ENCODE results near the gene RBM19.
"Not testable (repeated sequence)": the region's sequence is repeated elsewhere in the genome, so short reads cannot be mapped to it uniquely, and the experiment has no call there.

The RBM19 gene

DNA sequence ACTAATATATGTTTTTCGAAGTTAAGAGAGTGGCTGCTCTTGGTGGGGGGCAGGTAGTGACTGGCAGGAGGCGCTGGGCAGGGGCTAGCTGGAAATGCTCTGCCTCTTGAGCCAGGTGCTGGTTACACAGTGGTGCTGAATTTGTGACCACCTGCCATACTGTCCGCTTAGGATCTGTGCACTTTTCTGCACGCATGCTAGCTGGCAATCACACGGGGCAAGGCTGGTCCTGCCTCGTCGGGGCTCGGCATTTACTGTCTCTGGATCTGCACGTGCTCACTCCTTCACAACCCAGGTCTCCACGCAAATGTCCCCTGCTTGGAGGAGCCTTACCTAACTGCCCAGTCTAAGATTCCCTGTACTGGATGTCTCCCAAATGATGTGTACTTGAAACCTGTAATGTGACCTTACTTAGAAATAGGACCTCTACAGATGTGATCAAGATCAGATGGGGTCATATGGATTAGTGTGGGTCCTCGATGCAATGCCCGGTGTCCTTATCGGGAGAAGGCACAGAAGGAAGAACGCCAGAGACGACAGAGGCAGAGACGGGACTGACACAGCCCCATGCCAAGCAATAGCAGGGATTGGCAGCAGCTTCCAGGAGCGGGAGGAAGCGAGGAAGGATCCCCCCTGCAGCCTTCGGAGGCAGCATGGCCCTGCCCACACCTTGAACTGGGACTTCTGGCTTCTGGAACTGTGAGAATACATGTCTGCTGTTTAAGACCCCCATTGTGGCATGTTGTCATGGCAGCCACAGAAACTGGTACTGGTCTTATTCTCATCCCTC is 59.5 kb downstream of the RBM19 start:
- H3K4me3 ChIP-seq (ENCODE audit: low read depth in 1 of 2, low read length in 2 of 2), result no peak overlapping the region
- no peak overlapping the region for H3K27ac ChIP-seq (ENCODE audit: low read depth, low read length)
- H3K9ac ChIP-seq (ENCODE audit: low read length), result no peak overlapping the region
- no peaks in the 10 kb centered on the region for H3K27me3 ChIP-seq (ENCODE audit: control insufficient read depth in 1 of 2, insufficient read depth in 2 of 2, low read length in 2 of 2)
- no peaks in the 10 kb centered on the region for H3K4me1 ChIP-seq (ENCODE audit: insufficient read depth, low read length)
- H3K9me3 ChIP-seq (ENCODE audit: low read length), result no peaks in the 10 kb centered on the region
- peaks cover 14% of the 10 kb centered on the region for H3K36me3 ChIP-seq (ENCODE audit: insufficient read depth, low read length)

DNA sequence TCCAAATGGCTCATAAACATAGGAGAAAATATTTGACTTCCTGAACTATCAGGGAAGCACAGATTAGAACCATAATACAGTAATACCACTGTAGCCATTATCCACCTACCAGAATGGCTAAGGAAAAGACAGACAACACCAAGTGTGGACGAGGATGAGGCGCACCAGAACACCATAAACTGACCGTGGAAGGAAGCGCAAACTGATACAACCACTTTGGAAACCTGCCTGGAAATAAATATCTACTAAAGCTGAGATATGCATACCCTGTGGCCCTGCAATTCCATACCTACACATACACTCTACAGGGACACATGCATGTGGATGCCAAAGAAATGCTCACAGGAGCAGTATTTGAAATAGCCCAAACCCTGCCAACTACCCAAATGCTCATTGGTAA is 60.3 kb downstream of the RBM19 start:
- no peaks in the 10 kb centered on the region for H3K4me1 ChIP-seq (ENCODE audit: insufficient read depth, low read length)

GRCh38 chr12:113903381-113903863 is 62.7 kb downstream of the RBM19 start:
- peaks cover 11% of the 10 kb centered on the region for H3K36me3 ChIP-seq (ENCODE audit: insufficient read depth, low read length)
- H3K9me3 ChIP-seq (ENCODE audit: low read length), result no peaks in the 10 kb centered on the region
- H3K4me1 ChIP-seq (ENCODE audit: insufficient read depth, low read length), result no peaks in the 10 kb centered on the region
- H3K27ac ChIP-seq (ENCODE audit: low read depth, low read length), result no peak overlapping the region
- H3K4me3 ChIP-seq (ENCODE audit: low read depth in 1 of 2, low read length in 2 of 2), result no peak overlapping the region
- no peaks in the 10 kb centered on the region for H3K27me3 ChIP-seq (ENCODE audit: control insufficient read depth in 1 of 2, insufficient read depth in 2 of 2, low read length in 2 of 2)
- H3K9ac ChIP-seq (ENCODE audit: low read length), result no peak overlapping the region

More for the DNA sequence above, 60.3 kb downstream of the RBM19 start:
- Histone ChIP-seq H3K9me3 (ENCODE audit: low read length) (no peaks in the 10 kb centered on the region), H3K4me3 (ENCODE audit: low read depth in 1 of 2, low read length in 2 of 2) (no peak overlapping the region), H3K27me3 (ENCODE audit: control insufficient read depth in 1 of 2, insufficient read depth in 2 of 2, low read length in 2 of 2) (no peaks in the 10 kb centered on the region), H3K9ac (ENCODE audit: low read length) (no peak overlapping the region), H3K27ac (ENCODE audit: low read depth, low read length) (no peak overlapping the region), H3K36me3 (ENCODE audit: insufficient read depth, low read length) (peaks cover 12% of the 10 kb centered on the region)

DNA sequence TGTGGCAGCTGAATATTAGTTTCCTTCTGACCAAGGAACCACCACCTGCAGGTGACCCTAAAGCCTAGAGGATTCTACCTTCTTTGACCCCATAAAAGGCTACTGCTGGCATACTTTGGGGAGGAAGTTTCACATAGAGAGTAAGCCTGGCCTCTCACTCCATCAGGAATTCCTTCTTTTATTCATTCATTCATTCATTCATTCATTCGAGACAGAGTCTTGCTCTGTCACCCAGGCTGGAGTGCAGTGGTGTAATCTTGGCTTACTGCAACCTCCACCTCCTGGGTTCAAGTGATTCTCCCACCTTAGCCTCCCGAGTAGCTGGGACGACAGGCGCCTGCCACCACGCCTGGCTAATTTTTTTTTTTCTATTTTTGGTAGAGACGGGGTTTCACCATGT is 64.8 kb downstream of the RBM19 start:
- not testable (repeated sequence) for H3K36me3 ChIP-seq (ENCODE audit: insufficient read depth, low read length); H3K4me3 ChIP-seq (ENCODE audit: low read depth in 1 of 2, low read length in 2 of 2); H3K9ac ChIP-seq (ENCODE audit: low read length); H3K27ac ChIP-seq (ENCODE audit: low read depth, low read length); H3K9me3 ChIP-seq (ENCODE audit: low read length); H3K27me3 ChIP-seq (ENCODE audit: control insufficient read depth in 1 of 2, insufficient read depth in 2 of 2, low read length in 2 of 2); H3K4me1 ChIP-seq (ENCODE audit: insufficient read depth, low read length)

- no peak overlapping the region for H3K9ac ChIP-seq (ENCODE audit: low read length)
- H3K27me3 ChIP-seq (ENCODE audit: control insufficient read depth in 1 of 2, insufficient read depth in 2 of 2, low read length in 2 of 2), result no peaks in the 10 kb centered on the region
- no peak overlapping the region for H3K27ac ChIP-seq (ENCODE audit: low read depth, low read length)
- H3K4me1 ChIP-seq (ENCODE audit: insufficient read depth, low read length), result no peaks in the 10 kb centered on the region
- H3K36me3 ChIP-seq (ENCODE audit: insufficient read depth, low read length), result no peaks in the 10 kb centered on the region
- no peak overlapping the region for H3K4me3 ChIP-seq (ENCODE audit: low read depth in 1 of 2, low read length in 2 of 2)
- no peaks in the 10 kb centered on the region for H3K9me3 ChIP-seq (ENCODE audit: low read length)
Measured at GRCh38 chr12:113900716-113901115, 65.4 kb downstream of the RBM19 start.

GRCh38 chr12:113899561-113900471 is 66.3 kb downstream of the RBM19 start:
- Histone ChIP-seq H3K4me1 (ENCODE audit: insufficient read depth, low read length) (no peaks in the 10 kb centered on the region), H3K4me3 (ENCODE audit: low read depth in 1 of 2, low read length in 2 of 2) (no peak overlapping the region), H3K27me3 (ENCODE audit: control insufficient read depth in 1 of 2, insufficient read depth in 2 of 2, low read length in 2 of 2) (no peaks in the 10 kb centered on the region), H3K9ac (ENCODE audit: low read length) (no peak overlapping the region), H3K27ac (ENCODE audit: low read depth, low read length) (no peak overlapping the region), H3K36me3 (ENCODE audit: insufficient read depth, low read length) (no peaks in the 10 kb centered on the region), H3K9me3 (ENCODE audit: low read length) (no peaks in the 10 kb centered on the region)

DNA sequence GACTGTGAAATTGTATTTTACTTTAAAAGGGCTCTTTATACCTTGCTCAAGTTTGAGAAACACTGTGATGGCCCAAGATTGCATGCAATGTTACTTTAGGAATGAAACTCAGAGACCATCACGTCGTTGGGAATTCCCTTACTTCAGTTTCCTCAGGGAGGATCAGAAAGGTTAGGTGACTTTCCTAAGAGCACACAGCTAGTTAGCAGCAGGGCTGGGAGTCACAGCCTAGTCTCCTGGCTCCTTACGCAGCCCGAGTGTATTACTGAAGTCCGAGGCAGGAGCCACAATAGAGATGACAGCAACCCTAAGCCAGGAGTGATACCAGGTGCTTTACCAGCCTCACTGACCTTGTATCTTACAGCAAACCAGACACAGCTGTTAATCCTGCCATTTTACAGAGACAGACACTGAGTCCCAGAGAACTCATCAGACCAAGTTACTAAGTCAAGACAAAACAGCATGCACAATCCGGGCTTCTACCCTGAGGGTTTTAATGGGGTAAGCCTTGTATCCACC is 67.0 kb downstream of the RBM19 start:
- H3K36me3 ChIP-seq (ENCODE audit: insufficient read depth, low read length), result no peaks in the 10 kb centered on the region
- H3K9me3 ChIP-seq (ENCODE audit: low read length), result no peaks in the 10 kb centered on the region
- no peak overlapping the region for H3K27ac ChIP-seq (ENCODE audit: low read depth, low read length)
- H3K4me1 ChIP-seq (ENCODE audit: insufficient read depth, low read length), result no peaks in the 10 kb centered on the region
- H3K9ac ChIP-seq (ENCODE audit: low read length), result no peak overlapping the region
- no peaks in the 10 kb centered on the region for H3K27me3 ChIP-seq (ENCODE audit: control insufficient read depth in 1 of 2, insufficient read depth in 2 of 2, low read length in 2 of 2)
- no peak overlapping the region for H3K4me3 ChIP-seq (ENCODE audit: low read depth in 1 of 2, low read length in 2 of 2)

DNA sequence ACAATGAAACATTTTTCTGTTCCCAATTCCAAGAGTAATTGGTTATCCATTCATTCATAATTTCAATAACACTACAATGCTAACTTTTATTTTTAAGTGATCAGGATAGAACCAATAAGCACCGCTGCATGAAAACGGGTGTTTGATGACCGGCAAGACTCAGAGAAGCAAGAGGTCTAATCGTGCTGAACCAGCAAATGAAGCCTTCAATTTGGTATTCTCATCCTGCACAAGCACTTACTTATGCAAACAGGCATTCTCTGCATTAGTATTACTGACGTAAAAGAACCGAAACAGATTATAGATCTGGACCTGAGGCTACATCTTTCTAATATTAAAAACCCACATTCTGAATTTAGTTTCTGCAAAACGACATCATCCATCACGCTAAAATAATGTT is 67.7 kb downstream of the RBM19 start:
- H3K9me3 ChIP-seq (ENCODE audit: low read length), result no peaks in the 10 kb centered on the region
- H3K27ac ChIP-seq (ENCODE audit: low read depth, low read length), result no peak overlapping the region
- no peak overlapping the region for H3K9ac ChIP-seq (ENCODE audit: low read length)
- no peak overlapping the region for H3K4me3 ChIP-seq (ENCODE audit: low read depth in 1 of 2, low read length in 2 of 2)
- no peaks in the 10 kb centered on the region for H3K36me3 ChIP-seq (ENCODE audit: insufficient read depth, low read length)
- no peaks in the 10 kb centered on the region for H3K27me3 ChIP-seq (ENCODE audit: control insufficient read depth in 1 of 2, insufficient read depth in 2 of 2, low read length in 2 of 2)
- H3K4me1 ChIP-seq (ENCODE audit: insufficient read depth, low read length), result no peaks in the 10 kb centered on the region

DNA sequence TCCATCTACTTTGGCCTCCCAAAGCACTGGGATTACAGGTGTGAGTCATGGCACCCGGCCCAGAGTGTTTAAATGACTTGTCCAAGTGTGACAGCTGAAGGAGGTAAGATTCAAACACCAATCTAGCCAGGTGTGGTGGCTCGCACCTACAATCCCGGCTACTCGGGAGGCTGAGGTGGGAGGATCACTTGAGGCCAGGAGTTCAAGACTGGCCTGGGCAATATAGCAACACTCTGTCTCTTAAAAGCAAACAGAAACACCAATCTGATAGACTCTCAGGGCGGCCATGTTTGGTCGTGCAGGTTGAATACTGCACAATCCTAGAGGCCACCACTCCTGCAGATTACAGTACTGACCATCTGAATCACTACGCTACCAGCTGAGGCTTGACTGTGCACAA is 68.7 kb downstream of the RBM19 start:
- Histone ChIP-seq H3K4me1 (ENCODE audit: insufficient read depth, low read length) (no peaks in the 10 kb centered on the region), H3K27me3 (ENCODE audit: control insufficient read depth in 1 of 2, insufficient read depth in 2 of 2, low read length in 2 of 2) (no peaks in the 10 kb centered on the region), H3K36me3 (ENCODE audit: insufficient read depth, low read length) (no peaks in the 10 kb centered on the region), H3K4me3 (ENCODE audit: low read depth in 1 of 2, low read length in 2 of 2) (no peak overlapping the region), H3K9ac (ENCODE audit: low read length) (no peak overlapping the region), H3K27ac (ENCODE audit: low read depth, low read length) (no peak overlapping the region), H3K9me3 (ENCODE audit: low read length) (no peaks in the 10 kb centered on the region)

- no peaks in the 10 kb centered on the region for H3K36me3 ChIP-seq (ENCODE audit: insufficient read depth, low read length)
- no peak overlapping the region for H3K4me3 ChIP-seq (ENCODE audit: low read depth in 1 of 2, low read length in 2 of 2)
- no peak overlapping the region for H3K27ac ChIP-seq (ENCODE audit: low read depth, low read length)
- no peaks in the 10 kb centered on the region for H3K4me1 ChIP-seq (ENCODE audit: insufficient read depth, low read length)
- no peaks in the 10 kb centered on the region for H3K27me3 ChIP-seq (ENCODE audit: control insufficient read depth in 1 of 2, insufficient read depth in 2 of 2, low read length in 2 of 2)
- H3K9ac ChIP-seq (ENCODE audit: low read length), result no peak overlapping the region
- H3K9me3 ChIP-seq (ENCODE audit: low read length), result no peaks in the 10 kb centered on the region
Measured at GRCh38 chr12:113896841-113897240, 69.3 kb downstream of the RBM19 start.

GRCh38 chr12:113896194-113896593 is 69.9 kb downstream of the RBM19 start:
- Histone ChIP-seq H3K4me1 (ENCODE audit: insufficient read depth, low read length) (no peaks in the 10 kb centered on the region), H3K9me3 (ENCODE audit: low read length) (no peaks in the 10 kb centered on the region), H3K9ac (ENCODE audit: low read length) (no peak overlapping the region), H3K27ac (ENCODE audit: low read depth, low read length) (no peak overlapping the region), H3K36me3 (ENCODE audit: insufficient read depth, low read length) (no peaks in the 10 kb centered on the region), H3K4me3 (ENCODE audit: low read depth in 1 of 2, low read length in 2 of 2) (no peak overlapping the region), H3K27me3 (ENCODE audit: control insufficient read depth in 1 of 2, insufficient read depth in 2 of 2, low read length in 2 of 2) (no peaks in the 10 kb centered on the region)
